NCI-H2196 (cell line): ENCODE measurements around the gene STEAP1.
A peak's percentile ranks its signal among the peaks of the same experiment; 100 is the strongest.
"Not testable (repeated sequence)": the region's sequence is repeated elsewhere in the genome, so short reads cannot be mapped to it uniquely, and the experiment has no call there.

Experiments
- DNase-seq: peaks from one replicate; lab custom pipeline; 2025; ENCODE audit not compliant: unreplicated experiment; lab: John Stamatoyannopoulos, UW

The STEAP1 gene

GRCh38 chr7:90153943-90154771 is at the start of gene STEAP1:
Gene STEAP1 (plus strand): TSS chr7:90154469. CDS start chr7:90159789, 5,320 bp downstream.
- DNase-seq = peak; percentile 93

- DNase-seq = not testable (repeated sequence)
These were observed 39.3 kb upstream of the STEAP1 start for GRCh38 chr7:90114972-90115371.

GRCh38 chr7:90118551-90119177 is 35.6 kb upstream of the STEAP1 start:
- not testable (repeated sequence) for DNase-seq

- no peak for DNase-seq
These were observed 34.9 kb upstream of the STEAP1 start for GRCh38 chr7:90119178-90119971.

- not testable (repeated sequence) for DNase-seq
These were observed 34.1 kb upstream of the STEAP1 start for GRCh38 chr7:90120205-90120604.

- not testable (repeated sequence) for DNase-seq
These were observed 22.5 kb upstream of the STEAP1 start for GRCh38 chr7:90131746-90132145.

GRCh38 chr7:90147079-90147960 is 6.9 kb upstream of the STEAP1 start:
- not testable (repeated sequence) for DNase-seq

GRCh38 chr7:90149428-90149827 is 4.8 kb upstream of the STEAP1 start:
- not testable (repeated sequence) for DNase-seq

GRCh38 chr7:90151884-90152283 is 2.4 kb upstream of the STEAP1 start:
- not testable (repeated sequence) for DNase-seq

GRCh38 chr7:90152642-90153253 is 1.5 kb upstream of the STEAP1 start:
- DNase-seq = peak; percentile 50

- no peak for DNase-seq
These were observed 937 bp downstream of the STEAP1 start for GRCh38 chr7:90155206-90155605.

- not testable (repeated sequence) for DNase-seq
These were observed 3.1 kb downstream of the STEAP1 start for GRCh38 chr7:90157331-90157730.

- DNase-seq = not testable (repeated sequence)
These were observed 3.6 kb downstream of the STEAP1 start for GRCh38 chr7:90157761-90158350.

GRCh38 chr7:90163534-90163933 is 9.3 kb downstream of the STEAP1 start:
- DNase-seq = no peak

GRCh38 chr7:90165724-90166123 is 11.5 kb downstream of the STEAP1 start:
- DNase-seq = no peak

- no peak for DNase-seq
These were observed 11.9 kb downstream of the STEAP1 start for GRCh38 chr7:90166153-90166552.

- DNase-seq = no peak
These were observed 13.1 kb downstream of the STEAP1 start for GRCh38 chr7:90167361-90167760.

GRCh38 chr7:90169891-90170290 is 15.6 kb downstream of the STEAP1 start:
- DNase-seq = no peak

GRCh38 chr7:90172121-90172520 is 17.9 kb downstream of the STEAP1 start:
- DNase-seq = no peak

GRCh38 chr7:90172624-90173023 is 18.4 kb downstream of the STEAP1 start:
- no peak for DNase-seq
